Measurements from ENCODE around the gene RABIF.
"Not testable (repeated sequence)": the region's sequence is repeated elsewhere in the genome, so short reads cannot be mapped to it uniquely, and the experiment has no call there.

Gene RABIF

GRCh38 chr1:202831906-202832305, 57.0 kb downstream of the RABIF start:
- DNase-seq = no peak

GRCh38 chr1:202829223-202829622, 59.7 kb downstream of the RABIF start:
- DNase-seq = not testable (repeated sequence)
